Measurements from ENCODE around the gene SORCS2. TPM values are rescaled to one million over a fixed set of nuclear protein-coding genes. Genes with fewer than 3 reads are reported as not detected.

Gene SORCS2
- polyA plus RNA-seq, 3 donors: 0.46 to 0.55 TPM; not detected in 1

- Mint-ChIP-seq H3K36me3 (no peaks in the 10 kb centered on the region), H3K4me1 (peaks cover 2% of the 10 kb centered on the region), H3K4me3 (no peak overlapping the region), H3K9me3 (peaks cover 9 to 24% (median 11%) of the 10 kb centered on the region in 7 donors), H3K27ac (peak overlapping the region in 2 of 7 donors; percentile 66 to 83), H3K27me3 (ENCODE audit: low read depth in 3 of 3) (peaks cover 0 to 1% (median 1%) of the 10 kb centered on the region in 3 donors)
- Histone ChIP-seq H4K20me1 (ENCODE audit: insufficient read depth, low read length) (no peaks in the 10 kb centered on the region), H3K27ac (ENCODE audit: low read depth in 1 of 2, low read length in 2 of 2) (no peak overlapping the region), H2AFZ (ENCODE audit: insufficient read depth, low read depth, low read length, poor library complexity, severe bottlenecking) (no peak overlapping the region), H3K79me2 (ENCODE audit: insufficient read depth, low read length) (no peaks in the 10 kb centered on the region), H3K27me3 (ENCODE audit: control insufficient read depth in 2 of 2, insufficient read depth in 2 of 2, low read length in 2 of 2) (no peaks in the 10 kb centered on the region), H3K4me3 (replicated peaks in 1 of 3; ENCODE audit: low read depth in 2 of 3, low read length in 3 of 3) (peak overlapping the region in 1 of 3 experiments; percentile 23), H3K36me3 (replicated peaks in 1 of 2; ENCODE audit: control insufficient read depth in 1 of 2, insufficient read depth in 2 of 2, low read length in 2 of 2) (no peaks in the 10 kb centered on the region), H3K4me1 (ENCODE audit: control insufficient read depth in 1 of 2, insufficient read depth in 2 of 2, low read length in 2 of 2) (peaks cover 4 to 13% of the 10 kb centered on the region in 2 donors), H3K9ac (ENCODE audit: insufficient read depth, low read length, poor library complexity, severe bottlenecking) (no peak overlapping the region), H3K9me3 (replicated peaks in 1 of 2; ENCODE audit: control insufficient read depth in 1 of 2, insufficient read depth in 1 of 2, low read length in 2 of 2) (peaks cover 6 to 22% of the 10 kb centered on the region in 2 donors), H3K4me2 (replicated peaks; ENCODE audit: extremely low read depth, low read length, poor library complexity, severe bottlenecking) (no peak overlapping the region)
- 50% methylated on average over 3 of the region's 9 CpGs for WGBS (ENCODE audit: insufficient coverage)
- peak; percentile 48 to 71 (median 55) for DNase-seq
- intact Hi-C loops (cut with micrococcal nuclease): loop anchor here in 1 of 2 donors (10.0 kb wide), 1 partner anchor 115 kb away; no protein-coding TSS in a partner anchor
- TF ChIP-seq CTCF (IDR thresholded peaks at IDR 0.05): no peak
Observed at GRCh38 chr4:7539659-7540058, 347.3 kb downstream of the SORCS2 start.

- Histone ChIP-seq H2AFZ (ENCODE audit: insufficient read depth, low read depth, low read length, poor library complexity, severe bottlenecking) (no peak overlapping the region), H3K9ac (ENCODE audit: insufficient read depth, low read length, poor library complexity, severe bottlenecking) (no peak overlapping the region), H3K4me1 (ENCODE audit: control insufficient read depth in 1 of 2, insufficient read depth in 2 of 2, low read length in 2 of 2) (peaks cover 4 to 13% of the 10 kb centered on the region in 2 donors), H3K27me3 (ENCODE audit: control insufficient read depth in 2 of 2, insufficient read depth in 2 of 2, low read length in 2 of 2) (no peaks in the 10 kb centered on the region), H4K20me1 (ENCODE audit: insufficient read depth, low read length) (no peaks in the 10 kb centered on the region), H3K4me2 (replicated peaks; ENCODE audit: extremely low read depth, low read length, poor library complexity, severe bottlenecking) (no peak overlapping the region), H3K9me3 (replicated peaks in 1 of 2; ENCODE audit: control insufficient read depth in 1 of 2, insufficient read depth in 1 of 2, low read length in 2 of 2) (peaks cover 6 to 18% of the 10 kb centered on the region in 2 donors), H3K36me3 (replicated peaks in 1 of 2; ENCODE audit: control insufficient read depth in 1 of 2, insufficient read depth in 2 of 2, low read length in 2 of 2) (no peaks in the 10 kb centered on the region), H3K27ac (ENCODE audit: low read depth in 1 of 2, low read length in 2 of 2) (no peak overlapping the region), H3K79me2 (ENCODE audit: insufficient read depth, low read length) (no peaks in the 10 kb centered on the region), H3K4me3 (replicated peaks in 1 of 3; ENCODE audit: low read depth in 2 of 3, low read length in 3 of 3) (no peak overlapping the region)
- 78% methylated on average over 9 of the region's 12 CpGs for WGBS (ENCODE audit: insufficient coverage)
- intact Hi-C loops (cut with micrococcal nuclease): no loop called here
- H3K27ac Mint-ChIP-seq: peak overlapping the region in 2 of 7 donors; percentile 37 to 38
- peak; percentile 3 to 26 (median 6) for DNase-seq
- no peak overlapping the region for H3K4me3 Mint-ChIP-seq
- no peak for TF ChIP-seq CTCF (IDR thresholded peaks at IDR 0.05)
- H3K4me1 Mint-ChIP-seq: peaks cover 2% of the 10 kb centered on the region
- H3K27me3 Mint-ChIP-seq (ENCODE audit: low read depth in 3 of 3): peaks cover 0 to 1% (median 1%) of the 10 kb centered on the region in 3 donors
- no peaks in the 10 kb centered on the region for H3K36me3 Mint-ChIP-seq
- peaks cover 9 to 21% (median 11%) of the 10 kb centered on the region in 7 donors for H3K9me3 Mint-ChIP-seq
Observed at GRCh38 chr4:7540206-7540605, 347.9 kb downstream of the SORCS2 start.

All from CD14-positive monocyte (primary cell).